Hematopoietic multipotent progenitor cell treated with erythropoietin and hydrocortisone succinate and interleukin-3 and kit ligand, for 4 days (in vitro differentiated cells): ENCODE data around the gene CTPS2.
"Not testable (repeated sequence)": the region's sequence is repeated elsewhere in the genome, so short reads cannot be mapped to it uniquely, and the experiment has no call there.

ENCODE experiments used
- DNase-seq: peaks from one replicate; pipeline ENCODE4 v3.0.0-alpha.2; 2015

CTPS2 gene

GRCh38 chrX:16651391-16652024 is 61.0 kb downstream of the CTPS2 start:
- no peak for DNase-seq

- no peak for DNase-seq
These were observed 62.6 kb downstream of the CTPS2 start, which contains the start of gene S100G for GRCh38 chrX:16649858-16650257. TSS of gene S100G (plus strand) at chrX:16650158. CDS start at chrX:16651007, 849 bp downstream.

GRCh38 chrX:16646366-16647138 is 65.9 kb downstream of the CTPS2 start:
- no peak for DNase-seq

GRCh38 chrX:16643176-16643575 is 69.3 kb downstream of the CTPS2 start:
- no peak for DNase-seq

- no peak for DNase-seq
These were observed 71.6 kb downstream of the CTPS2 start for GRCh38 chrX:16640823-16641222.

GRCh38 chrX:16639966-16640365 is 72.5 kb downstream of the CTPS2 start:
- peak; percentile 22 for DNase-seq

GRCh38 chrX:16638533-16638932 is 73.9 kb downstream of the CTPS2 start:
- DNase-seq, result no peak

- peak; percentile 45 for DNase-seq
These were observed 76.9 kb downstream of the CTPS2 start for GRCh38 chrX:16635596-16635995.

GRCh38 chrX:16635040-16635439 is 77.4 kb downstream of the CTPS2 start:
- DNase-seq, result no peak

- DNase-seq, result peak; percentile 58
These were observed 78.7 kb downstream of the CTPS2 start for GRCh38 chrX:16633754-16634153.

GRCh38 chrX:16629909-16630308 is 82.6 kb downstream of the CTPS2 start:
- DNase-seq, result peak; percentile 22

- DNase-seq, result peak; percentile 90
These were observed 83.4 kb downstream of the CTPS2 start for GRCh38 chrX:16628946-16629595.

GRCh38 chrX:16628511-16628910 is 84.0 kb downstream of the CTPS2 start:
- not testable (repeated sequence) for DNase-seq

GRCh38 chrX:16619024-16619423 is 93.4 kb downstream of the CTPS2 start:
- no peak for DNase-seq

- no peak for DNase-seq
These were observed 94.0 kb downstream of the CTPS2 start for GRCh38 chrX:16618422-16618821.

GRCh38 chrX:16617382-16617781 is 95.1 kb downstream of the CTPS2 start:
- no peak for DNase-seq

GRCh38 chrX:16612257-16612897 is 100.1 kb downstream of the CTPS2 start:
- DNase-seq, result no peak

- not testable (repeated sequence) for DNase-seq
These were observed 101.8 kb downstream of the CTPS2 start for GRCh38 chrX:16610654-16611053.

- DNase-seq, result no peak
These were observed 102.3 kb downstream of the CTPS2 start for GRCh38 chrX:16610121-16610621.

- no peak for DNase-seq
These were observed 106.2 kb downstream of the CTPS2 start for GRCh38 chrX:16606142-16606720.

- no peak for DNase-seq
These were observed 108.1 kb downstream of the CTPS2 start for GRCh38 chrX:16604337-16604736.

GRCh38 chrX:16603822-16604221 is 108.6 kb downstream of the CTPS2 start:
- no peak for DNase-seq

GRCh38 chrX:16603235-16603634 is 109.2 kb downstream of the CTPS2 start:
- DNase-seq, result not testable (repeated sequence)
